ENCODE measurements around the gene MROH7.

MROH7 gene

GRCh38 chr1:54643736-54644135, 2.1 kb downstream of the MROH7 start:
- TF ChIP-seq CTCF (IDR thresholded peaks at IDR 0.05; ENCODE audit: control insufficient read depth, extremely low read depth, insufficient read depth): no peak
- no peak for DNase-seq (ENCODE audit: low read depth)
- no peak overlapping the region for H3K4me3 ChIP-seq (ENCODE audit: low read depth, low read length)

- no peak for TF ChIP-seq CTCF (IDR thresholded peaks at IDR 0.05; ENCODE audit: control insufficient read depth, extremely low read depth, insufficient read depth)
- H3K4me3 ChIP-seq (ENCODE audit: low read depth, low read length): no peak overlapping the region
- no peak for DNase-seq (ENCODE audit: low read depth)
These were observed 4.5 kb downstream of the MROH7 start for GRCh38 chr1:54645806-54646676.

- H3K4me3 ChIP-seq (ENCODE audit: low read depth, low read length): no peak overlapping the region
- no peak for DNase-seq (ENCODE audit: low read depth)
- no peak for TF ChIP-seq CTCF (IDR thresholded peaks at IDR 0.05; ENCODE audit: control insufficient read depth, extremely low read depth, insufficient read depth)
These were observed 7.7 kb downstream of the MROH7 start for GRCh38 chr1:54649130-54649898.

GRCh38 chr1:54649921-54650320, 8.3 kb downstream of the MROH7 start:
- DNase-seq (ENCODE audit: low read depth): no peak
- TF ChIP-seq CTCF (IDR thresholded peaks at IDR 0.05; ENCODE audit: control insufficient read depth, extremely low read depth, insufficient read depth): no peak
- H3K4me3 ChIP-seq (ENCODE audit: low read depth, low read length): no peak overlapping the region

GRCh38 chr1:54650417-54650816, 8.8 kb downstream of the MROH7 start:
- H3K4me3 ChIP-seq (ENCODE audit: low read depth, low read length): no peak overlapping the region
- no peak for DNase-seq (ENCODE audit: low read depth)
- no peak for TF ChIP-seq CTCF (IDR thresholded peaks at IDR 0.05; ENCODE audit: control insufficient read depth, extremely low read depth, insufficient read depth)

GRCh38 chr1:54651608-54652007, 10.0 kb downstream of the MROH7 start:
- no peak for DNase-seq (ENCODE audit: low read depth)
- no peak for TF ChIP-seq CTCF (IDR thresholded peaks at IDR 0.05; ENCODE audit: control insufficient read depth, extremely low read depth, insufficient read depth)

More at GRCh38 chr1:54651608-54652007, 10.0 kb downstream of the MROH7 start:
- no peak overlapping the region for H3K4me3 ChIP-seq (ENCODE audit: low read depth, low read length)
